Osteoblast (primary cell): ENCODE results near the gene ALG14. TPM values are rescaled to one million over a fixed set of nuclear protein-coding genes. Genes with fewer than 3 reads are reported as not detected.
"Not testable (repeated sequence)": the region's sequence is repeated elsewhere in the genome, so short reads cannot be mapped to it uniquely, and the experiment has no call there.

ENCODE experiments used
- DNase-seq: peaks from one replicate; pipeline ENCODE4 v3.0.0; 2011; ENCODE audit warnings: low spot score, mixed read lengths; ENCODE audit not compliant: insufficient read length; ENCODE audit errors: missing footprints
- H2AFZ ChIP-seq: 2 replicates; pipeline ENCODE4 v1.6.0; 2011; ENCODE audit warnings: mild to moderate bottlenecking, low read length
- H3K27ac ChIP-seq: 2 replicates; pipeline ENCODE4 v1.5.1; 2011; ENCODE audit warnings: mild to moderate bottlenecking, low read depth, low read length, moderate library complexity
- H3K27me3 ChIP-seq: 2 replicates; pipeline ENCODE4 v1.6.0; 2012; ENCODE audit warnings: mild to moderate bottlenecking, control low read depth, inconsistent platforms, low read length, moderate library complexity; ENCODE audit not compliant: insufficient read depth
- H3K36me3 ChIP-seq: 2 replicates; pipeline ENCODE4 v1.5.1; 2011; ENCODE audit warnings: mild to moderate bottlenecking, low read length, control low read depth, moderate library complexity; ENCODE audit not compliant: insufficient read depth
- H3K4me1 ChIP-seq: 2 replicates; pipeline ENCODE4 v1.5.1; 2011; ENCODE audit warnings: mild to moderate bottlenecking, low read length, control low read depth, moderate library complexity; ENCODE audit not compliant: insufficient read depth
- H3K4me2 ChIP-seq: 2 replicates; pipeline ENCODE4 v1.6.0; 2011; ENCODE audit warnings: mild to moderate bottlenecking, low read length; ENCODE audit not compliant: insufficient read depth
- H3K4me3 ChIP-seq: fragments of 200-600 bp; sonication (generic); 3 replicates; pipeline ENCODE4 v1.5.1; 2012; ENCODE audit warnings: mild to moderate bottlenecking, low read length, inconsistent platforms; ENCODE audit not compliant: insufficient read depth
- H3K79me2 ChIP-seq: 2 replicates; pipeline ENCODE4 v1.6.0; 2012; ENCODE audit warnings: mild to moderate bottlenecking, low read length, control low read depth, inconsistent platforms; ENCODE audit not compliant: insufficient read depth
- H3K9me3 ChIP-seq: 2 replicates; pipeline ENCODE4 v1.5.1; 2011; ENCODE audit warnings: low read depth, low read length, control low read depth
- H4K20me1 ChIP-seq: 2 replicates; pipeline ENCODE4 v1.6.0; 2012; ENCODE audit warnings: mild to moderate bottlenecking, low read length, control low read depth; ENCODE audit not compliant: insufficient read depth
- CTCF ChIP-seq: IDR thresholded peaks from 2 replicates; pipeline ENCODE4 v1.5.1; 2011; ENCODE audit warnings: mild to moderate bottlenecking, low read depth, low read length, moderate library complexity; ENCODE audit errors: extremely low read depth
- total RNA-seq: library from RNA; depleted of rRNA; stranded (reverse); fragments of >200 nt; gene quantifications from 2 replicates; pipeline ENCODE4 v1.2.3, GENCODE V29; 2012

Gene ALG14
- total RNA-seq, 1 donor, result 1.4 TPM

- no peaks in the 10 kb centered on the region for H4K20me1 ChIP-seq
- no peak for DNase-seq
- TF ChIP-seq CTCF, result no peak
- H3K27ac ChIP-seq, result no peak overlapping the region
- H3K4me3 ChIP-seq, result no peak overlapping the region
- H2AFZ ChIP-seq, result no peak overlapping the region
- H3K27me3 ChIP-seq, result no peaks in the 10 kb centered on the region
- peaks cover 19% of the 10 kb centered on the region for H3K4me1 ChIP-seq
- no peaks in the 10 kb centered on the region for H3K36me3 ChIP-seq
- H3K79me2 ChIP-seq, result no peaks in the 10 kb centered on the region
- no peak overlapping the region for H3K4me2 ChIP-seq
- no peaks in the 10 kb centered on the region for H3K9me3 ChIP-seq
These were observed 130.3 kb downstream of the ALG14 start for GRCh38 chr1:94942171-94943128.

- not testable (repeated sequence) for DNase-seq, H3K27ac ChIP-seq, H3K9me3 ChIP-seq
These were observed 131.3 kb downstream of the ALG14 start for GRCh38 chr1:94941480-94941879.

GRCh38 chr1:94940738-94941137 lies 132.0 kb downstream of the ALG14 start:
- no peak for TF ChIP-seq CTCF
- H3K27ac ChIP-seq, result no peak overlapping the region
- no peak overlapping the region for H3K4me3 ChIP-seq
- no peaks in the 10 kb centered on the region for H4K20me1 ChIP-seq
- H3K79me2 ChIP-seq, result no peaks in the 10 kb centered on the region
- no peak overlapping the region for H3K4me2 ChIP-seq
- H2AFZ ChIP-seq, result no peak overlapping the region
- no peaks in the 10 kb centered on the region for H3K36me3 ChIP-seq
- no peaks in the 10 kb centered on the region for H3K27me3 ChIP-seq
- no peak for DNase-seq
- H3K9me3 ChIP-seq, result no peaks in the 10 kb centered on the region
- H3K4me1 ChIP-seq, result peaks cover 24% of the 10 kb centered on the region

More at GRCh38 chr1:94941480-94941879, 131.3 kb downstream of the ALG14 start:
- peaks cover 20% of the 10 kb centered on the region for H3K4me1 ChIP-seq
- H3K79me2 ChIP-seq, H3K4me2 ChIP-seq, H4K20me1 ChIP-seq, H2AFZ ChIP-seq, H3K4me3 ChIP-seq, H3K27me3 ChIP-seq, H3K36me3 ChIP-seq: not testable (repeated sequence)

- Histone ChIP-seq H3K4me3 (no peak overlapping the region), H3K27me3 (no peaks in the 10 kb centered on the region), H3K36me3 (no peaks in the 10 kb centered on the region), H2AFZ (no peak overlapping the region), H4K20me1 (no peaks in the 10 kb centered on the region), H3K79me2 (no peaks in the 10 kb centered on the region), H3K27ac (no peak overlapping the region), H3K9me3 (no peaks in the 10 kb centered on the region), H3K4me2 (no peak overlapping the region), H3K4me1 (peaks cover 34% of the 10 kb centered on the region)
- TF ChIP-seq CTCF, result no peak
- no peak for DNase-seq
These were observed 134.9 kb downstream of the ALG14 start for GRCh38 chr1:94937820-94938219.
